Smooth muscle cell (in vitro differentiated cells): Measurements from ENCODE around the gene ZBTB40. TPM values are rescaled to one million over a fixed set of nuclear protein-coding genes. Genes with fewer than 3 reads are reported as not detected.

Experiments
- DNase-seq: peaks from one replicate; lab custom pipeline; 2025; ENCODE audit not compliant: unreplicated experiment; lab: John Stamatoyannopoulos, UW
- H2AFZ ChIP-seq: fragments of 200-600 bp; sonication (generic); 2 replicates; pipeline ENCODE4 v1.6.0; 2016; ENCODE audit warnings: antibody characterized with exemption, low read depth, mild to moderate bottlenecking
- H3F3A ChIP-seq: fragments of 200-600 bp; sonication (generic); 2 replicates; pipeline ENCODE4 v1.6.0; 2017; ENCODE audit warnings: antibody characterized with exemption, low read depth
- H3K27ac ChIP-seq: fragments of 200-600 bp; sonication (generic); 2 replicates; pipeline ENCODE4 v1.5.1; 2016; ENCODE audit warnings: low read depth, mild to moderate bottlenecking
- H3K27me3 ChIP-seq: fragments of 200-600 bp; sonication (generic); 2 replicates; pipeline ENCODE4 v1.6.1; 2016; ENCODE audit warnings: low read depth, mild to moderate bottlenecking
- H3K36me3 ChIP-seq: fragments of 200-600 bp; sonication (generic); 2 replicates; pipeline ENCODE4 v1.5.1; 2016; ENCODE audit warnings: low read depth
- H3K4me1 ChIP-seq: fragments of 200-600 bp; sonication (generic); 2 replicates; pipeline ENCODE4 v1.5.1; 2016; ENCODE audit warnings: low read depth
- H3K4me2 ChIP-seq: fragments of 200-600 bp; sonication (generic); 2 replicates; pipeline ENCODE4 v1.6.0; 2016; ENCODE audit warnings: mild to moderate bottlenecking
- H3K4me3 ChIP-seq: fragments of 200-600 bp; sonication (generic); 2 replicates; pipeline ENCODE4 v1.5.1; 2016; ENCODE audit warnings: mild to moderate bottlenecking
- H3K79me2 ChIP-seq: fragments of 200-600 bp; sonication (generic); 2 replicates; pipeline ENCODE4 v1.6.0; 2016; ENCODE audit warnings: low read depth, mild to moderate bottlenecking
- H3K9ac ChIP-seq: fragments of 200-600 bp; sonication (generic); 2 replicates; pipeline ENCODE4 v1.6.0; 2016; ENCODE audit warnings: low read depth
- H3K9me3 ChIP-seq: fragments of 200-600 bp; sonication (generic); replicated peaks from 2 replicates; pipeline ENCODE4 v1.5.1; 2016; ENCODE audit warnings: low read depth
- H4K20me1 ChIP-seq: fragments of 200-600 bp; sonication (generic); 2 replicates; pipeline ENCODE4 v1.6.0; 2016; ENCODE audit warnings: low read depth
- WGBS: methylation state at CpG from one replicate; pipeline ENCODE4 v1.1.7; 2016; ENCODE audit warnings: low lambda C conversion rate; 5-methylcytosine and 5-hydroxymethylcytosine counted together
- polyA plus RNA-seq: library from polyadenylated mRNA; unstranded; fragments of >200 nt; fragmentation: Nextera tagmentation; extraction: Ambion mirVana; gene quantifications from 2 replicates; pipeline ENCODE4 v1.2.1, GENCODE V29; 2016
- total RNA-seq: library from RNA; depleted of rRNA; stranded (reverse); fragments of >200 nt; gene quantifications from 2 replicates; pipeline ENCODE4 v1.2.3, GENCODE V29; 2014
- TF ChIP-seq, protein P1 (sequence below): fragments of 200-600 bp; sonication (generic); IDR thresholded peaks from 2 replicates; pipeline ENCODE4 v1.5.1; 2017; ENCODE audit warnings: borderline replicate concordance, mild to moderate bottlenecking, antibody characterized with exemption; ENCODE audit not compliant: insufficient read depth, poor library complexity, severe bottlenecking

The ZBTB40 gene
- total and polyA plus RNA-seq, 2 experiments from 2014 or later, result 4.1 to 14.6 TPM

DNA sequence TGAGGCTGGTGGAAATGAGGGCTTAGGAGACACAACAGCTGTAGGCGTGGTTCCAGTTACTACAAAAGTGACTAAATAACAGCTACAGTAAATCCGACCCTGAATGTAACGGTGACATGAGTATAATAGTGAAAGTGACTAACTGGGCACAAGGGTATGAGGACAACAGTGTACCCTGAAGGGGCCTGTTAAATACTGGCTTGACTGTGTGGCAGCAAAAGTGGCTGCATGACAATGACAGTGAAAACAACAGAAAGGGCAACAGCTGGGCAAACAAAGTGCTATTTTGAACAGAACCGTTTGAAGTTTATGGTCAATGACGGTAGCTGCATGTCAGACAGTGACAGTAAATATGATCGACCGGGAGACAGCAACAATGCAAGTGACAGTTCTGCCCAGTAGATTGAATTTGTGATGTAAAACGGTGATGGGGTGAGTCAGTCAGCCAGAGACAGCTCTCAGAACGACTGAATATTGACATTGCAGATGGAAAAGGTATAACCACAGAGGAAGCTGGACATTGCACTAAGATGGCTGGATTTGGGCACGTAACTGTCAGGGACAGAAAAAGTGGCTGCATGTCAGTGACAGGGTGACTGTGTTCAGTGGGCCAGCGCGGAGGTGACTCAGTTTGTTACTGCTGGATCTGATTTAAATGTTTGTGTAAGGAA lies 1.2 kb upstream of the ZBTB40 start:
- 82% methylated on average over 12 of the region's 12 CpGs for WGBS
- DNase-seq, result no peak
- H3K9ac ChIP-seq, result no peak overlapping the region

DNA sequence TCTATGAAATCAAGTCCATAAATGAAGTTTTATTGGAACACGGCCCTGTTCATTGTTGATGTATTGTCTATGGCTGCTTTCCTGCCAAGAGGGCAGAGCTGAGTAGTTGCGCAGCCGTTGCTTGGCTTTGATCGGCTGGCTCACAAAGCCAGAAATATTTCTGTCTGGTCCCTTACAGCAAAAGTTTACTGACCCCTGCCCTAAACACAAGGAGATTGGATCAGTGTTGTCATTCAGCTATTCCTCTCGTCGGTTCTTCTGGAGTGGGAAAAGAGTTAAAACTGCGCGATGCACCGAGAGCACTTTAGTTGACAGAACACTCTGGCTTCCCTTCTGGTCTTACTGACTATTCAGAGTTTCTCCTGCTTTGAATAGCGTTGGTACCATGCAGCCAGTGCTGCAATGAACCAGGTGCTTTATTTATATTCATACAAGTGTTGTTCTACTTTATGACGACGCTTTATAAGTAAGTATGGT lies 868 bp downstream of the ZBTB40 start:
- H3K4me3 ChIP-seq, result peak overlapping the region; percentile 89
- H3K27me3 ChIP-seq, result no peaks in the 10 kb centered on the region
- H3K79me2 ChIP-seq, result peaks cover 36% of the 10 kb centered on the region
- H3K4me1 ChIP-seq, result peaks cover 3% of the 10 kb centered on the region
- H3K4me2 ChIP-seq, result peak overlapping the region; percentile 88
- no peaks in the 10 kb centered on the region for H3K36me3 ChIP-seq
- H3K9me3 ChIP-seq, result no peaks in the 10 kb centered on the region
- WGBS, result 8% methylated on average over 12 of the region's 12 CpGs
- H4K20me1 ChIP-seq, result peaks cover 16% of the 10 kb centered on the region
- H3K27ac ChIP-seq, result peak overlapping the region; percentile 87
- H3K9ac ChIP-seq, result peak overlapping the region; percentile 90
- H2AFZ ChIP-seq, result peak overlapping the region; percentile 96
- H3F3A ChIP-seq, result peaks cover 8% of the 10 kb centered on the region
- TF ChIP-seq, protein P1, sequence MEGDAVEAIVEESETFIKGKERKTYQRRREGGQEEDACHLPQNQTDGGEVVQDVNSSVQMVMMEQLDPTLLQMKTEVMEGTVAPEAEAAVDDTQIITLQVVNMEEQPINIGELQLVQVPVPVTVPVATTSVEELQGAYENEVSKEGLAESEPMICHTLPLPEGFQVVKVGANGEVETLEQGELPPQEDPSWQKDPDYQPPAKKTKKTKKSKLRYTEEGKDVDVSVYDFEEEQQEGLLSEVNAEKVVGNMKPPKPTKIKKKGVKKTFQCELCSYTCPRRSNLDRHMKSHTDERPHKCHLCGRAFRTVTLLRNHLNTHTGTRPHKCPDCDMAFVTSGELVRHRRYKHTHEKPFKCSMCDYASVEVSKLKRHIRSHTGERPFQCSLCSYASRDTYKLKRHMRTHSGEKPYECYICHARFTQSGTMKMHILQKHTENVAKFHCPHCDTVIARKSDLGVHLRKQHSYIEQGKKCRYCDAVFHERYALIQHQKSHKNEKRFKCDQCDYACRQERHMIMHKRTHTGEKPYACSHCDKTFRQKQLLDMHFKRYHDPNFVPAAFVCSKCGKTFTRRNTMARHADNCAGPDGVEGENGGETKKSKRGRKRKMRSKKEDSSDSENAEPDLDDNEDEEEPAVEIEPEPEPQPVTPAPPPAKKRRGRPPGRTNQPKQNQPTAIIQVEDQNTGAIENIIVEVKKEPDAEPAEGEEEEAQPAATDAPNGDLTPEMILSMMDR, result no peak
- no peak for DNase-seq

More for the DNA sequence above, 1.2 kb upstream of the ZBTB40 start:
- Histone ChIP-seq H3K4me2 (no peak overlapping the region), H3K9me3 (no peaks in the 10 kb centered on the region), H3F3A (peaks cover 17% of the 10 kb centered on the region), H4K20me1 (no peaks in the 10 kb centered on the region), H3K27ac (no peak overlapping the region), H3K4me3 (no peak overlapping the region), H3K27me3 (no peaks in the 10 kb centered on the region), H2AFZ (peak overlapping the region; percentile 57), H3K79me2 (peaks cover 22% of the 10 kb centered on the region), H3K4me1 (peaks cover 3% of the 10 kb centered on the region), H3K36me3 (no peaks in the 10 kb centered on the region)
- TF ChIP-seq, protein P1, result no peak

DNA sequence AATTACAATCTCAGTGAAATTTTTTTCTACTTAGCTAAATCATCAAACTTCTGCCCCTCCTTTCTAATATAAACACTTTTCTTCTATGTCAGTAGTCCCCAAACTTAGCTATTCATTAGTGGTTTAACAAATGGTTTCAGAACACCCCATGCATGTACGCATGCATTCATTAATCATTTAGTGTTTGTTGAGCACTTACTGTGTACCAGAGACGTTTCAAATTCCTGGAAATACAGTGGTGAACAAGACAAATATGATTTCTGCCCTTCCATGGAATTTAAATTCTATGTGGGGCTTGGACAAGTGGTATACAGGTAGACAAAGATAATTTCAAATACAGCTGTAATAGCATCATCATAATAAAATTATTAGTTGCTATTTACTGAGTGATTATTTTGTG lies 1.5 kb downstream of the ZBTB40 start:
- peaks cover 3% of the 10 kb centered on the region for H3K4me1 ChIP-seq
- H3F3A ChIP-seq, result peaks cover 4% of the 10 kb centered on the region
- peaks cover 23% of the 10 kb centered on the region for H4K20me1 ChIP-seq
- TF ChIP-seq, protein P1, result no peak
- no peaks in the 10 kb centered on the region for H3K27me3 ChIP-seq
- peak overlapping the region; percentile 88 for H3K4me2 ChIP-seq
- WGBS, result 83% methylated on average over 2 of the region's 2 CpGs
- H3K4me3 ChIP-seq, result peak overlapping the region; percentile 89
- no peaks in the 10 kb centered on the region for H3K9me3 ChIP-seq
- H3K9ac ChIP-seq, result no peak overlapping the region
- no peak for DNase-seq
- H3K27ac ChIP-seq, result peak overlapping the region; percentile 87
- H3K36me3 ChIP-seq, result no peaks in the 10 kb centered on the region
- H2AFZ ChIP-seq, result no peak overlapping the region
- peaks cover 41% of the 10 kb centered on the region for H3K79me2 ChIP-seq

DNA sequence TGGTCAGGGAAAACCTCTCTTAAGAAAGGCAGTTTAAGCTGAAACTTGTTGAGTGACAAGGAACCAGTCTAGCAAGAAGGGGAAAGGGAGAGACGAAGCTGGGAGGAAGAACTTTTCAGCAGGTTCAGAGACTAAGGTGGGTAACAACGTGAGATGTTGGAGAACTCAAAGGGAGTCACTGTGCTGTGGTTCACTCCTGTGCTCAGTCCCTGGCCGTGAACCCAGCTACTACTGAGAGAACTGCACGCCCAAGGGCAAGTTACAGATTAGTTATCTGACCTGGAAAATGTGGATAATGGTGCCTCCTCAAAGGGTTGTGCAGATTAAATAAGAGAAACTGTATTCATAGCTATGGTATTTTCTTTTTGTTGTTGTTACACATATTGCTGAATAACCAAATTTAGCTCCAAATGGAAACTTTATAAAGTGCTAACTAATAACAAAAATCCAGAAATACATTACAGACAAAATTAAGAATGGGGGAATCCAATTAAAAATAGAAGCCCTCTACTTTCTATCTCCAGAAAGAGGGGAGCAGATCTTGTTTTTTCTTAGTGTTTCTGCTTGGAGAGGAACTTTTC lies 2.9 kb downstream of the ZBTB40 start:
- Histone ChIP-seq H3K36me3 (no peaks in the 10 kb centered on the region), H3K9me3 (no peaks in the 10 kb centered on the region), H3K27ac (peak overlapping the region; percentile 39), H3K4me2 (no peak overlapping the region), H3K4me1 (peaks cover 3% of the 10 kb centered on the region), H4K20me1 (peaks cover 36% of the 10 kb centered on the region), H2AFZ (no peak overlapping the region), H3K9ac (no peak overlapping the region), H3K79me2 (peaks cover 53% of the 10 kb centered on the region), H3K27me3 (no peaks in the 10 kb centered on the region), H3F3A (no peaks in the 10 kb centered on the region), H3K4me3 (no peak overlapping the region)
- WGBS, result 56% methylated on average over 4 of the region's 4 CpGs
- TF ChIP-seq, protein P1, result no peak
- no peak for DNase-seq
